A549 treated with CpdA at 1 μM for 4 hours (cell line): ENCODE measurements around the gene SRRM1. TPM values are rescaled to one million over a fixed set of nuclear protein-coding genes. Genes with fewer than 3 reads are reported as not detected.

ENCODE experiments used
- total RNA-seq: library from RNA; stranded (reverse); fragments of 200-300 nt; extraction: Qiagen RNA extraction; gene quantifications from 5 replicates; pipeline ENCODE4 v1.2.3, GENCODE V29; 2022; ENCODE audit warnings: low read depth

The SRRM1 gene, protein sequence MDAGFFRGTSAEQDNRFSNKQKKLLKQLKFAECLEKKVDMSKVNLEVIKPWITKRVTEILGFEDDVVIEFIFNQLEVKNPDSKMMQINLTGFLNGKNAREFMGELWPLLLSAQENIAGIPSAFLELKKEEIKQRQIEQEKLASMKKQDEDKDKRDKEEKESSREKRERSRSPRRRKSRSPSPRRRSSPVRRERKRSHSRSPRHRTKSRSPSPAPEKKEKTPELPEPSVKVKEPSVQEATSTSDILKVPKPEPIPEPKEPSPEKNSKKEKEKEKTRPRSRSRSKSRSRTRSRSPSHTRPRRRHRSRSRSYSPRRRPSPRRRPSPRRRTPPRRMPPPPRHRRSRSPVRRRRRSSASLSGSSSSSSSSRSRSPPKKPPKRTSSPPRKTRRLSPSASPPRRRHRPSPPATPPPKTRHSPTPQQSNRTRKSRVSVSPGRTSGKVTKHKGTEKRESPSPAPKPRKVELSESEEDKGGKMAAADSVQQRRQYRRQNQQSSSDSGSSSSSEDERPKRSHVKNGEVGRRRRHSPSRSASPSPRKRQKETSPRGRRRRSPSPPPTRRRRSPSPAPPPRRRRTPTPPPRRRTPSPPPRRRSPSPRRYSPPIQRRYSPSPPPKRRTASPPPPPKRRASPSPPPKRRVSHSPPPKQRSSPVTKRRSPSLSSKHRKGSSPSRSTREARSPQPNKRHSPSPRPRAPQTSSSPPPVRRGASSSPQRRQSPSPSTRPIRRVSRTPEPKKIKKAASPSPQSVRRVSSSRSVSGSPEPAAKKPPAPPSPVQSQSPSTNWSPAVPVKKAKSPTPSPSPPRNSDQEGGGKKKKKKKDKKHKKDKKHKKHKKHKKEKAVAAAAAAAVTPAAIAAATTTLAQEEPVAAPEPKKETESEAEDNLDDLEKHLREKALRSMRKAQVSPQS
- total RNA-seq, result 33.8 to 66.6 TPM (median 43.2 TPM) in 5 replicates

DNA sequence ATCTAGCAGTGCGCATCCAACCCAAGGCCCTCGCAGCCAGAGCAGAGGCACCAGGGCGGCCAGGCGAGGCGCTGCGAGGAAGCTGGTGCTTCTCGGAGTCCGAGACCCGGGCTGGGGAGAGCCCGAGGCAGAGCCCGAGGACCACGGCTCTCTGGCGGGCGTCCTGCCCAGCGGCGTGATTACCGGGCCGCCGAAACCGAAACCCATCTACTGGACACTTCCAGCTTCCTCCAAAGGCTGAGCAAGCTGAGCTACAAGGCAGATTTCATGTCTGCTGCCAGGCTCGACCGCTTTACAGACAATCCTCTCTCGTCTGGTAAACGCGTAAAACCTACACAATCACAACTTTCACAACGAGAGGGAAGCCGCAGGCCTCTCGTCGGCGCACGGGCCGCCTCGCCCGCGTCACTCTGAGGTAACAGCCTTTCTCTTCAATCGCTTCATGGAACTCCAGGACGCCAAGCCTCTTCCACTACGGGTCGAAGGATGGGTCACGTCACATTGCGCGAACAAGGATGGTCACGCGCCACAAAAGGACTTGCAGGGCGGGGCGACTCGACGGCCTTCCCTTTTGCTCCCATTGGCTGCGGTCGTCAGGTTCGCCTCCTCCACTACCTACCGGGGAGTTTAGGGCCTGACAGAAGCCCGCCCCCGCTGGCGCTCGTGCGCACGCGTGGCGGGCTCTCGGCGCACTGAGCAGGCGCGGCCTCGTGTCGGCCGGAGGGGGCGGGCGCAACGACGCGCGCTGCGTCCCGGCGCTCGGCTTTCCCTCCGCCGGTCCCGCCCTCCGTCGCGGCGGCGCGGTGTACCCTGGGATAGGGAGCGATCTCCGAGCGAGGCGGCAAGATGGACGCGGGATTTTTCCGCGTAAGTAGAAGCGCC, at the start of gene SRRM1:
TSS of gene SRRM1 (plus strand) at position 822 of the 882 bp plus-strand sequence. CDS start at position 847, 25 bp downstream.

Other genes starting within 250 kb of the SRRM1 start
- gene STPG1, start 229.5 kb upstream of the SRRM1 start, total RNA-seq, result 5.7 to 8.7 TPM (median 6.7 TPM) in 5 replicates
- 5.8 to 8.6 TPM (median 7.1 TPM) in 5 replicates for gene NIPAL3, start 227.5 kb upstream of the SRRM1 start, total RNA-seq
- gene RCAN3, start 140.5 kb upstream of the SRRM1 start, total RNA-seq, result 9.7 to 12.8 TPM (median 11.7 TPM) in 5 replicates
- 0.03 to 0.08 TPM (median 0.04 TPM) in 4 of 5 replicates, not detected in the other for gene NCMAP, start 87.2 kb upstream of the SRRM1 start, total RNA-seq
- 32.6 to 40.3 TPM (median 35.1 TPM) in 5 replicates for gene CLIC4, start 102.1 kb downstream of the SRRM1 start, total RNA-seq